Small intestine (tissue), 7 donors: ENCODE measurements around the gene S100A16. TPM values are rescaled to one million over a fixed set of nuclear protein-coding genes. Genes with fewer than 3 reads are reported as not detected.

Source experiments
- DNase-seq, 2 donors: peaks; one replicate each; pipeline versions ENCODE4 v3.0.0 to v3.0.0-alpha.2; 2013
- FAIRE-seq: peaks from 2 replicates; lab custom pipeline; 2012; peaks lifted over from hg19 to GRCh38; lab: Jason Lieb, UNC
- H3K27ac ChIP-seq, 3 donors: one replicate each; pipeline ENCODE4 v1.5.1; 2013; ENCODE audit warnings: low read length in 2 of 3, mild to moderate bottlenecking in 2 of 3, control low read depth in 1 of 3, inconsistent platforms in 1 of 3, low read depth in 1 of 3, moderate library complexity in 1 of 3
- H3K27me3 ChIP-seq, 3 donors: one replicate each; pipeline ENCODE4 v1.6.1; 2013; ENCODE audit warnings: low read length in 3 of 3, inconsistent platforms in 1 of 3; ENCODE audit not compliant: control insufficient read depth in 3 of 3, insufficient read depth in 3 of 3
- H3K36me3 ChIP-seq, 3 donors: one replicate each; pipeline ENCODE4 v1.6.1; 2013; ENCODE audit warnings: low read length in 3 of 3, inconsistent platforms in 1 of 3, low read depth in 1 of 3, mild to moderate bottlenecking in 1 of 3, moderate library complexity in 1 of 3; ENCODE audit not compliant: control insufficient read depth in 3 of 3, insufficient read depth in 2 of 3
- H3K4me1 ChIP-seq, 3 donors: one replicate each; pipeline ENCODE4 v1.6.1; 2013; ENCODE audit warnings: low read length in 2 of 3, inconsistent platforms in 1 of 3, low read depth in 1 of 3, mild to moderate bottlenecking in 1 of 3, moderate library complexity in 1 of 3; ENCODE audit not compliant: control insufficient read depth in 3 of 3, insufficient read depth in 2 of 3
- H3K4me3 ChIP-seq, 3 donors: one replicate each; pipeline ENCODE4 v1.5.1; 2013; ENCODE audit warnings: low read length in 3 of 3, control low read depth in 1 of 3, inconsistent platforms in 1 of 3, low read depth in 1 of 3, mild to moderate bottlenecking in 1 of 3, moderate library complexity in 1 of 3
- H3K9me3 ChIP-seq, 2 donors: one replicate each; pipeline ENCODE4 v1.6.1; 2013; ENCODE audit warnings: low read depth in 1 of 2, low read length in 1 of 2; ENCODE audit not compliant: control insufficient read depth in 2 of 2, insufficient read depth in 1 of 2
- WGBS, 3 donors: extraction: QIAGEN DNeasy Blood & Tissue Kit; methylation state at CpG; one replicate each; pipeline ENCODE4 v1.1.7; 2013; 5-methylcytosine and 5-hydroxymethylcytosine counted together
- polyA plus RNA-seq, 4 donors: library from polyadenylated mRNA; stranded (reverse) in 3 of 4; unstranded in 1 of 4; fragments of 200-250 nt in 3 of 4; fragments of 120-200 nt in 1 of 4; gene quantifications; one replicate each; pipeline versions ENCODE4 v1.2.1 to v1.2.3, GENCODE V29; 2013
- donor health status: healthy with polysubstance abuse.
- donor health status: control.
- donor health status: control.
- donor health status: Bipolar disorder and iron deficiency.
- donor health status: healthy.

S100A16 gene
- polyA plus RNA-seq, 4 donors = 122 to 389 (median 315) TPM

GRCh38 chr1:153627715-153628626, 15.0 kb upstream of the S100A16 start, which contains the start of gene S100A1:
Gene S100A1, plus strand, starts transcription at chr1:153628434. Its CDS starts 2,088 bp downstream, at chr1:153630522.
- FAIRE-seq (no peak), DNase-seq (no peak)
- Histone ChIP-seq H3K4me3 (peak within 1 kb of the TSS; percentile 8 to 56 (median 37)), H3K4me1 (peaks cover 0 to 62% (median 3%) of the 10 kb centered on the region in 3 donors), H3K9me3 (no peaks in the 10 kb centered on the region), H3K27ac (peak within 1 kb of the TSS; percentile 36 to 91 (median 80)), H3K27me3 (no peaks in the 10 kb centered on the region), H3K36me3 (peaks cover 0 to 14% (median 0%) of the 10 kb centered on the region in 3 donors)
- WGBS, 3 donors = 47 to 59% (median 52%) methylated on average over 9 to 10 of the region's 10 CpGs

GRCh38 chr1:153626904-153627714, 14.2 kb upstream of the S100A16 start, which contains the start of gene S100A13:
Gene S100A13, minus strand, starts transcription at chr1:153627505. Its CDS starts 1,033 bp downstream, at chr1:153626472.
- Histone ChIP-seq H3K4me1 (peaks cover 0 to 56% (median 3%) of the 10 kb centered on the region in 3 donors), H3K27me3 (no peaks in the 10 kb centered on the region), H3K4me3 (peak within 1 kb of the TSS; percentile 33 to 56 (median 37)), H3K36me3 (peaks cover 0 to 14% (median 0%) of the 10 kb centered on the region in 3 donors), H3K9me3 (no peaks in the 10 kb centered on the region), H3K27ac (peak within 1 kb of the TSS; percentile 36 to 91 (median 80))
- FAIRE-seq (no peak), DNase-seq (peak; percentile 66 to 88)
- WGBS, 3 donors = 12 to 22% (median 16%) methylated on average over 27 to 28 of the region's 28 CpGs

GRCh38 chr1:153626477-153626903, 13.6 kb upstream of the S100A16 start:
- H3K4me3 ChIP-seq = peak overlapping the region; percentile 33 to 56 (median 37)
- DNase-seq (no peak), FAIRE-seq (no peak)
- peaks cover 0 to 14% (median 0%) of the 10 kb centered on the region in 3 donors for H3K36me3 ChIP-seq
- peaks cover 0 to 51% (median 2%) of the 10 kb centered on the region in 3 donors for H3K4me1 ChIP-seq
- H3K27ac ChIP-seq = peak overlapping the region in 2 of 3 donors; percentile 80 to 91
- H3K9me3 ChIP-seq = no peaks in the 10 kb centered on the region
- no peaks in the 10 kb centered on the region for H3K27me3 ChIP-seq
- WGBS, 3 donors = 52 to 69% (median 68%) methylated on average over 3 of the region's 3 CpGs

- Histone ChIP-seq H3K27ac (no peak overlapping the region), H3K4me3 (no peak overlapping the region), H3K36me3 (peaks cover 0 to 18% (median 0%) of the 10 kb centered on the region in 3 donors), H3K4me1 (peaks cover 0 to 38% (median 0%) of the 10 kb centered on the region in 3 donors), H3K27me3 (no peaks in the 10 kb centered on the region), H3K9me3 (no peaks in the 10 kb centered on the region)
- no peak for FAIRE-seq
- DNase-seq = no peak
- 88 to 92% (median 89%) methylated on average over 10 of the region's 10 CpGs for WGBS, 3 donors
These were observed 12.2 kb upstream of the S100A16 start for GRCh38 chr1:153624965-153625611.

- WGBS, 3 donors = 76 to 87% (median 80%) methylated on average over 7 of the region's 7 CpGs
- H3K4me1 ChIP-seq = peaks cover 0 to 21% (median 0%) of the 10 kb centered on the region in 3 donors
- FAIRE-seq (no peak), DNase-seq (no peak)
- no peak overlapping the region for H3K27ac ChIP-seq
- peaks cover 0 to 27% (median 0%) of the 10 kb centered on the region in 3 donors for H3K36me3 ChIP-seq
- no peaks in the 10 kb centered on the region for H3K9me3 ChIP-seq
- no peak overlapping the region for H3K4me3 ChIP-seq
- H3K27me3 ChIP-seq = no peaks in the 10 kb centered on the region
These were observed 10.2 kb upstream of the S100A16 start for GRCh38 chr1:153623101-153623500.

GRCh38 chr1:153619171-153619570, 6.2 kb upstream of the S100A16 start:
- no peak for FAIRE-seq
- H3K27me3 ChIP-seq = no peaks in the 10 kb centered on the region
- WGBS, 3 donors = 95 to 99% (median 96%) methylated on average over 6 of the region's 6 CpGs
- no peak overlapping the region for H3K27ac ChIP-seq
- H3K4me3 ChIP-seq = no peak overlapping the region
- H3K4me1 ChIP-seq = peaks cover 4 to 34% (median 7%) of the 10 kb centered on the region in 3 donors
- DNase-seq = no peak
- H3K36me3 ChIP-seq = peaks cover 0 to 21% (median 0%) of the 10 kb centered on the region in 3 donors
- H3K9me3 ChIP-seq = no peaks in the 10 kb centered on the region

- Histone ChIP-seq H3K27me3 (no peaks in the 10 kb centered on the region), H3K27ac (peak overlapping the region; percentile 46 to 91 (median 90)), H3K9me3 (no peaks in the 10 kb centered on the region), H3K36me3 (peaks cover 0 to 21% (median 0%) of the 10 kb centered on the region in 3 donors), H3K4me3 (no peak overlapping the region), H3K4me1 (peaks cover 4 to 45% (median 10%) of the 10 kb centered on the region in 3 donors)
- WGBS, 3 donors = 9 to 51% (median 45%) methylated on average over 6 of the region's 6 CpGs
- DNase-seq (peak; percentile 80 to 82), FAIRE-seq (no peak)
These were observed 4.7 kb upstream of the S100A16 start for GRCh38 chr1:153617663-153618062.
